HG03045 (cell line): Measurements from ENCODE around the gene ATP6V1F.
"Not testable (repeated sequence)": the region's sequence is repeated elsewhere in the genome, so short reads cannot be mapped to it uniquely, and the experiment has no call there.

Experiments used
- ATAC-seq: cut with Tn5 transposase; IDR thresholded peaks from one replicate; pipeline ENCODE4 v1.9.1; 2021; ENCODE audit warnings: mild to moderate bottlenecking, moderate library complexity; ENCODE audit not compliant: unreplicated experiment

ATP6V1F gene

GRCh38 chr7:128895320-128895719 lies 32.7 kb downstream of the ATP6V1F start:
- no peak for ATAC-seq

DNA sequence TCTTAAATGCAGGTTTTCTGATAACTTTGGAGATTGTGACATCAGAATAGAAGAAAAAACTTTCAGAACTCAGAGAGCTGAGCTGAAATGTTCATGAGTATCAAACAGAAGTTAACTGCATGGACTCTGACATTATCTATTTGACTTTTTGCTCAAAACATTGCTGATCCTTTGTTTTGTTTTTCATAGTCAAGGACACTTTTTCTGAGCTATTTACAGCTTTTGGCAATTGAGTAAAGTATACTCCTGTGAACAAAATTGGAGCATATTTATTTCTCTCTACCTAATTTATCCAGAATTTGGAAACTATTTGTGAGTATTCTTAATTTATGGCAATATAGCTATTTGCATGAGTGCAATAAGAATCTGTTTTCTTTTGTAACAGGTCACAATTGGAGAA lies 36.7 kb downstream of the ATP6V1F start:
- no peak for ATAC-seq

DNA sequence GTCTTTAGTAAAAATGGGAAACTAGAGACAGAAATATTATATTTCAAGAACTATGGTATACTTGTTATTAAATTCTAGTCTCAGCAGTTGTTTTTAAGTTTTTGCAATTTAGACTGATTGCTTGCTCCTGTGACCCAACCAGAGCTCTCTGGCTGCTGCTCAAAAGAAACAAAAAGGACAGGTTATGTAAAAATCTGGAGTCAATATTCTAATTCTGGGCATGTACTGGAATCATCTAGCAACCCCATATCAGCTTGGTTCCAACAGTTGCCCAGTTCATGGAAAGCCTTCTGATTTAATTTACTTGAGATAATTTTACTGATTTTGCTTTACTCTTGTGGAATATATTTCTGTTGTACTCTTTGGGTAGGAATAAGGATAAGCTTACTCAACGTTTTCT lies 37.6 kb downstream of the ATP6V1F start:
- no peak for ATAC-seq

DNA sequence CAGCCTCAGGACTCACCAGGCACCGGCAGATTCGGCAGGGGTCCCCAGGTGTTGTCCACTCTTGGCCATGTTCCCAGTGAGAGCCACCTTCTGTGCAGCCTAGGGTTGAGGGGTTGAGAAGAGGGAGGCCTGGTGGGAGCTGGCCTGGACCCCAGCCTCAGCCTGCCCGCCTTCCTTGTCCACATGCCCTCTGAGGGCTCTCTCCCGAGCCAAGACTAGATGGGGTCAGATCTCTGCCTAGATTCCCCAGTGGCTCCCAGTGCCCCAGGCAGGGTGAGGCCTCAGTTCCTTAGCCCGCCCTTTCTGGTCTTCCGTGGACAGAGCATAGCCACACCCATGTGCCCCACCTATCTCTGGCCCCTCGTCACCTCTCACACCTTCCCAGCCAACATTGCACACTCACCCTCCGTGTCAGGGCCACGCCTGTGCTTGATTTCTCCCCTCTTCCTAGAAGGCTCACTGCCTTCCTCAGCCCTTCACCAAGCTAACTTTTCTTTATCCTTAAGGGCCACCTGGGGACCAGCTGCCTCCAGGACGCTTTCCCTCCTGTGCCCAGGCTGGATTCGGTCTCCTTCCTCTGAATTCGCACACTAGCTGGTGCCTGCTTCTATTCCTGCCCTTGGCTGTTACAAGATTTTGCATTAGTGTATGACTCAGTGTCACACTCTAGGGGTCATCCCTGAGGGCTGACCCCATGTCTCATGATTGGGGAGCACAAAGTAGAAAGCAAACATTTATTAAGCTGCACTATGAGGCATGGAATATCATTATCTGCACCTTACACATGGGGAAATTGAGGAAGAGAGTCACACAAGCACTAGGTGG lies 40.3 kb downstream of the ATP6V1F start:
- no peak for ATAC-seq

DNA sequence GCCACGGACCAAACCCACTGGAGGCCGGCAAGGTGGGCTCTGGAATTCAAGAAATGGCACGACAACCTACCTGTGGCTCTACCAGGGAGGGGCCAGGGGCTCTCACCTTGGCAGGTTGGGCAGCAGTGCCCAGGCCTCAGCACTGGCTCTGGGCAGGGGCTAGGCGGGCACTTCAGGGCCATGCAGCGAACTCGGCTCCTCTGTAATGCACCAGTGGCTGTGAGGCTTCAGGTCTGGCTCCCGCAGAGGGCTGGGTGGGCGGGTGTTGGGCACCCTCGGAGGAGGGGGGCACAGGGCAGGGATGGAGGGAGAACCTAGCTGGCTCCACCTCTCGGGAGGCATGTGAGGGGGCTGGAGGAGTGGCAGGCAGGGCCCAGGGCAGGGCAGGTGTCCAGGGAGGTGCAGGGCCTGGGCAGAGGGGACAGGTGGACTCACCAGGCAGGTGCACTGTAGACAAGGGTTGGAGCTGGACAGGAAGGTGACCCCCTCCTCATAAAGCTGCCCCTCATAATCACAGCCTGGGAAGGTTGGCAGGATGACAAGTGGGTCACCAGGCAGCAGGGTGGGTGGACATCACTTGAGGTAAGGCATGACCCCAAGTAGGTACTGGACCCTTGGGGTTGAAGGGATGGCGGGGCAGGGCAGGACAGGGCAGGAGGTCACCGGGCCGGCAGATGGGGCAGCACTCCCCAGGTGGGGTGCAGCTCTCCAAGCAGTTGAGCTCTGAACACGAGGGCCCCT lies 41.1 kb downstream of the ATP6V1F start:
- no peak for ATAC-seq

GRCh38 chr7:128904381-128905197 lies 41.9 kb downstream of the ATP6V1F start:
- no peak for ATAC-seq

DNA sequence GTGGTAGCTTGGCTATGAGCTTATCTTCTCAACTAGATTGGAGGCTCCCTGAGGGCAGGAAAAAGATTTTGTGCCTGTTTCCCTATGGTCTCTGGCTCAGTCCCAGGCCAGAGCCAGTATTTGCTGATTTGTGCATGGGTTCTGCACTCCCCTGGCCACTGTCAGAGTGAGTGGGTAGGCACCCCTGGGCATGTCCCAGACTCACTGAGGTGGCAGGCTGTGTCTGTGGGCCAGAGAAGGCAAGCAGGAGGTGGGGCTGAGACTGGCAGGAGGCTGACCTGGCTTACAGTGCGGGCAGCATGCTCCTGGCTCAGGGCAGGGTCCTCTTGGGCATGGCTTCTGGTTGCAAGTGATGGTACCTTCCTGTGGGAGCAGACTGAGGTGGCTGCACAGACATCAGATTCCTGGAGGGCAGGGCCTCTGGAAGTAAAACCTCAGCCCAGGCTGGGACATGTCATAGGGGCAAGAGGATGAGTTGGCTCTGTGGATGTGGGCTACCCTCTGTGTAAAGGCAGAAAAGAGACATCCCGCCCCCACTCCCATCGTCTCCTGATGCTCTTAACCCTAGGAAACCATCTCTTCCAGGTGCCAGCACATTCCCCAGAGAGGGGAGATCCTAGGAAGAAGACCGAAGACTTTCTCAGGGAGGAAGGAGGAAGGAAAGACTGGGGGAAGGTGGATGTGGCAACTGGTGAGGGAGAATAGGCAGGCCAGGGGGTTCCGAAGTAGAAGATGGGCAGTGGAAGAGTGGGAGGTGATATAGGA lies 43.5 kb downstream of the ATP6V1F start:
- ATAC-seq: no peak

GRCh38 chr7:128906766-128907559 lies 44.3 kb downstream of the ATP6V1F start:
- ATAC-seq: no peak

GRCh38 chr7:128908750-128909624 lies 46.3 kb downstream of the ATP6V1F start:
- ATAC-seq: no peak

DNA sequence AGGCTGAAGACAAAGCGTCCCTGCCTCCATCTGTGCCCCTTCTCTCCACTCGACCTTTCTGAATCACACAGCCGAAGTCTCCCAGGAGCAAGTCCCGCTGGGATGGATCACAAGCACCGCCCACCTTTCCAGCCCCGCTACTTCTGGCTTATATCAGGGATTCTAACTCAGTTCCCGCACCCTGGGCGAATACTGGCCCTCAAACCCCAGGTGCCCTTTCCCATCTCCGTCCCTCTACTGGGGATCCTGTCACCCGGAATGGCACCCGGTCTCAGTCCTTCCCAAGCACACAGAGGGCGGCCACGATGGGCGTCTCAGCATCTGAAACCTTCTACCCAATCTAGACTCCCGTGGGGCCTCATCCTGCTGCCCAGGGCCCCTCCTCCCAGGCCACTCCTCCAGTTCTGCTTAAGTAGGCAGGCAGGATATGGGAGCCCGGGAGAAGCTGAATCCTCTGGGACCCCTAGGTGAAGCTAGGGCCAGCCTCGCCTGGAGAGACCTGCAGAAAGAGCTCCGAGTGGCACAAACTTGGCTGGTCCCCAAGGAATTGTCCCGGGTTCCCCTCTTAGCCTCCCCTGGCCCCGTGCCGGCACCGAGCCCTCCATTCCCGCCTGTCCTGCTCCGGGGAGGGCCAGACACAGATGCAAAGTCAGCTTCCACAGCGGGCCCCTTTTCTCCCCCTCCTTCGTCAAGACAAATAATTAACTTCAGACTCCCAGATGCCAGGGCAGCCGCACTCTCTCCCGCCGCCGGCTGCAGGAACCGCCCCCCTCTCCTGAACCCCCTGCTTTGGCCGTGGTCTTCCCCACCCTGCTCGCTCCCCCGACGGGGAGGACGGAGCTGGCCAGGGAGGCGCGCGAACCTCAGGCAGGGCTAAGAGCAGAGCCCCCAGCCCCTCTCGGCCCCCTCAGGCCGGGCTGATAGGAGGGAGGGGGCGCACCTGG lies 47.2 kb downstream of the ATP6V1F start:
- ATAC-seq: no peak

DNA sequence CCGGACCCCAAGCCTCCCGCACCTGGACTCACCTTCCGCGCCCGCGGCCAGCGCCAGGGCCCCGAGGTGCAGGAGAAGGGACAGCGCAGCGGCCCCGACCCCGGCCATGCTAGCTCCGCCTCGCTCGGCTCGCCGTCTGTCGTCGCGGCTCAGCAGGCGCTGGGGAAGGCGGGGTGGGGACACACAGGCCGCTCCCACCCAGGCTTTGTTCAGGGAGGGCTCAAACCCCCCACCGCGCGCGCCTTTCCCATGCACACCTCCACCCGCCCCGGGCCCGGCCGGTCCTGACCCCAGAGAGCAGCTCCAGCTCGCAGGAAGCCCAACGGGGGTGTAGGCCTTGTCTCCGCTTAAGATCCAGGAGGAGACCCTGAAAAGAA lies 47.9 kb downstream of the ATP6V1F start, which contains the start of gene KCP:
TSS of gene KCP (minus strand) at position 141 of the 377 bp plus-strand sequence. CDS start at position 108, 33 bp downstream.
- no peak for ATAC-seq

DNA sequence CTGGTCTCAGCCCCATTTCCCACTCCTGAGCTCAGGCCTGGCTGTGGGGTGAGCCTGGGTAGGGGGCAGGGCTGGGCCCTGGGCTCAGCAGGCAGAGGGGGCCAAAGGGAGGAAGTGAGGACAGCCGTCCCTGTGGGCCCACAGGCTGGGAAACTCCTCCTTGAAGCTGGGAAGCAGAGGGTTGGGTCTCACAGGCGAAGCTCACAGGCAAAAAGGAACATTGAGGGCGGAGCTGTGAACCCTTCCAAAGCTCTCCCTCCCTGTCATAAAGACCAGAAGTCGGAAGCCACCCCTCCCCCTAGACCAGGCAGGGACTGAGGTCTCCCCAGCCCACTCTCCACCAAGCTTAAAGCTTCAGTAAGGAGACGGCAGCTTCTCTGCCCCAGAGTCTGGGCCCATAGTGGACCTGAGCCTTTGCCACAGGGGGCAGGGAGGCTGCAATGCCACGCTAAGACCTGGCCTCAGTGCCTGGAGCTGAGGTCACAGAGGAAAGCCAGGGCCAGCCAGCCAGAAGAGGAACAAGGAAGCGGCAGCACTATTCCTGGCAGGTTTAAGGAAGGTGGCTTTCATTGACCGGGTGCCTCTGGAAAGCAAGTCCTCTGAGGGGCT lies 48.9 kb downstream of the ATP6V1F start:
- ATAC-seq: no peak

- ATAC-seq: no peak
These were observed 49.6 kb downstream of the ATP6V1F start for GRCh38 chr7:128912281-128912680.

GRCh38 chr7:128912709-128913495 lies 50.2 kb downstream of the ATP6V1F start:
- not testable (repeated sequence) for ATAC-seq

- ATAC-seq: no peak
These were observed 51.4 kb downstream of the ATP6V1F start for GRCh38 chr7:128913870-128914565.
